Uterus (tissue), 2 donors: ENCODE data around the gene CCDC74A.
"Not testable (repeated sequence)": the region's sequence is repeated elsewhere in the genome, so short reads cannot be mapped to it uniquely, and the experiment has no call there.

Experiments used
- POLR2A ChIP-seq, 2 donors: fragments of 450-650 bp; IDR thresholded peaks; one replicate each; pipeline ENCODE4 v1.6.1; 2016; ENCODE audit warnings: antibody characterized with exemption in 2 of 2, mild to moderate bottlenecking in 1 of 2, moderate library complexity in 1 of 2
- TF ChIP-seq, protein P1 (sequence below), 4 experiments: fragments of 200-600 bp in 2 of 4; fragments of 450-650 bp in 2 of 4; sonication (generic) in 2 of 4; IDR thresholded peaks; one replicate each; pipeline ENCODE4 v1.5.1; 2016 to 2019; ENCODE audit warnings: antibody characterized with exemption in 4 of 4, mild to moderate bottlenecking in 2 of 4, moderate library complexity in 1 of 4

DNA sequence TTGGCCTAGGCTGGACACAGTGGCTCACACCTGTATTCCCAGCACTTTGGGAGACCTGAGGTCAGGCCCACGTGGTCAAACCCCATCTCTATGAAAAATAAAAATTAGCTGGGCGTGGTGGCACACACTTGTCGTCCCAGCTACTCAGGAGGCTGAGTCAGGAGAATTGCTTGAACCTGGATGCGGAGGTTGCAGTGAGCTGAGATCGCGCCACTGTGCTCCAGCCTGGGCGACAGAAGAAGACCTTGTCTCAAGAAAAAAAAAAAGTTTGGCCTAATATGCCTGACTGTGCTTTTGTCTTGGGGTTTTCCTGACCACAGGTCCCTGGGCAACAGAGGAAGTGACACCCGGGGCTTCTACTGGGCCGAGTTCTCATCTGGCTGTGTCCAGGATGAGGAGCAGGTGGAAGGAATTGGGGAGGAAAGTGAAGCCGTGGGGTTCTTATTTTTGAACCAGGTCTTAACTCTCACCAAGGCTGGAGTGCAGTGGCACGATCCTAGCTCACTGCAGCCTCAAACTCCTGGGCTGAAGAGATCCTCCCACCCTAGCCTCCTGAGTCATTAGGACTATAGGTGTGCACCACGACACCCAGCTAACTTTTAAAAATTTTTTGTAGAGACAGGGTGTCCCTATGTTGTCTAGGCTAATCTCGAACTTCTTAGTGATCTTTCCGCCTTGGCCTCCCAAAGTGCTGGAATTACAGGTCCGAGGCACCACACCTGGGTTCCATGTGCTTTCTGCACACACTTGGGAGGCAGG, 13.1 kb upstream of the CCDC74A start:
- TF ChIP-seq, protein P1, sequence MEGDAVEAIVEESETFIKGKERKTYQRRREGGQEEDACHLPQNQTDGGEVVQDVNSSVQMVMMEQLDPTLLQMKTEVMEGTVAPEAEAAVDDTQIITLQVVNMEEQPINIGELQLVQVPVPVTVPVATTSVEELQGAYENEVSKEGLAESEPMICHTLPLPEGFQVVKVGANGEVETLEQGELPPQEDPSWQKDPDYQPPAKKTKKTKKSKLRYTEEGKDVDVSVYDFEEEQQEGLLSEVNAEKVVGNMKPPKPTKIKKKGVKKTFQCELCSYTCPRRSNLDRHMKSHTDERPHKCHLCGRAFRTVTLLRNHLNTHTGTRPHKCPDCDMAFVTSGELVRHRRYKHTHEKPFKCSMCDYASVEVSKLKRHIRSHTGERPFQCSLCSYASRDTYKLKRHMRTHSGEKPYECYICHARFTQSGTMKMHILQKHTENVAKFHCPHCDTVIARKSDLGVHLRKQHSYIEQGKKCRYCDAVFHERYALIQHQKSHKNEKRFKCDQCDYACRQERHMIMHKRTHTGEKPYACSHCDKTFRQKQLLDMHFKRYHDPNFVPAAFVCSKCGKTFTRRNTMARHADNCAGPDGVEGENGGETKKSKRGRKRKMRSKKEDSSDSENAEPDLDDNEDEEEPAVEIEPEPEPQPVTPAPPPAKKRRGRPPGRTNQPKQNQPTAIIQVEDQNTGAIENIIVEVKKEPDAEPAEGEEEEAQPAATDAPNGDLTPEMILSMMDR (IDR thresholded peaks at IDR 0.05) = not testable (repeated sequence)
- TF ChIP-seq POLR2A (IDR thresholded peaks at IDR 0.05) = not testable (repeated sequence)
